Right cardiac atrium (tissue), 5 donors: Measurements from ENCODE around the gene SLFN12L. TPM values are rescaled to one million over a fixed set of nuclear protein-coding genes. Genes with fewer than 3 reads are reported as not detected.
A peak's percentile ranks its signal among the peaks of the same experiment; 100 is the strongest.

Source experiments
- ATAC-seq, 2 donors: fragments of 200-7000 bp; cut with Tn5 transposase; one replicate each; pipeline versions ENCODE4 v1.8.0 to v1.9.1; 2020; ENCODE audit warnings: moderate library complexity in 2 of 2, mild to moderate bottlenecking in 1 of 2
- DNase-seq, 3 donors: peaks; one replicate each; pipeline ENCODE4 v3.0.0-alpha.2; 2020
- H3K27ac ChIP-seq: one replicate; pipeline ENCODE4 v1.5.1; 2013; ENCODE audit warnings: mild to moderate bottlenecking, low read length, control low read depth, moderate library complexity
- H3K27me3 ChIP-seq: one replicate; pipeline ENCODE4 v1.6.1; 2013; ENCODE audit not compliant: control insufficient read depth, insufficient read depth
- H3K4me1 ChIP-seq: one replicate; pipeline ENCODE4 v1.6.1; 2013; ENCODE audit warnings: low read length; ENCODE audit not compliant: control insufficient read depth, insufficient read depth
- H3K4me3 ChIP-seq: one replicate; pipeline ENCODE4 v1.5.1; 2013; ENCODE audit warnings: low read length, control low read depth
- H3K9me3 ChIP-seq: one replicate; pipeline ENCODE4 v1.6.1; 2013; ENCODE audit warnings: low read length; ENCODE audit not compliant: control insufficient read depth
- WGBS: extraction: QIAGEN DNeasy Blood & Tissue Kit; methylation state at CpG from one replicate; pipeline ENCODE4 v1.1.7; 2013; 5-methylcytosine and 5-hydroxymethylcytosine counted together
- intact Hi-C, 4 donors: fragments of 100-400 bp; cut with DNase I; formaldehyde crosslinking; loops; one replicate each; pipeline versions ENCODE4 v1.11.0 to v1.14.0; 2022 to 2023
- polyA plus RNA-seq: library from polyadenylated mRNA; stranded (reverse); fragments of 200-250 nt; gene quantifications from one replicate; pipeline ENCODE4 v1.2.3, GENCODE V29; 2013
- total RNA-seq, 4 donors: library from RNA; stranded (reverse); fragmentation: NEBNext Ultra II Directional; extraction: Animal tissue kit (Norgen Biotek cat#: 25700); gene quantifications; one replicate each; pipeline ENCODE4 v1.2.1, GENCODE V29; 2021
- donor health status: healthy with polysubstance abuse.
- donor health status: DM: no; HTN: yes; CAD: no.
- donor health status: DM: no; HTN: no; CAD: no.
- donor health status: DM: no; HTN: yes; CAD: no; lungs with severe emphysema.
- donor health status: DM: yes; HTN: yes; CAD: no.

SLFN12L gene
- total and polyA plus RNA-seq, 5 donors, result 0.23 to 1.0 (median 0.53) TPM

DNA sequence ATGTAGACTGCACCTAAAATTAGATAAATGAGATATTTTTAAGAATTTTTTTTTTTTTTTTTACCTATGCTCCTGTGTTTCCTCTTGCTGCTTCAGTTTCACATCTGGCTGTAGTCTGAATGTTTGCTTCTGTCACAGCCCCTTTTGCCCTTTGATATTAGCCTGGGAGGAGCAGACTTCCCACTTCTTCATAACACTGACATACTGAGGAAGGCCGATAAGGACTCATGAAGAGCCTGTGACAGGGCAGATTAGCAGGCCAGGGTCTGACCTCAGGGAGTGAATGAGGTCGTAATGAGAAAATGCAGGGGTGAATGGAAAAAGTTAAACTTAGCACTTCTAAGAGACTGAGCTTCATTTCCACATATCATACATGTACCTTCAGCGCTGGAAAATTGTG lies 23.2 kb upstream of the SLFN12L start, which contains the start of gene SLFN14:
Gene SLFN14, minus strand, starts transcription at position 117 of the 400 bp plus-strand sequence. CDS start 2,757 bp downstream, outside the sequence.
- 36% methylated on average over 3 of the region's 3 CpGs for WGBS
- no peaks in the 10 kb centered on the region for H3K4me1 ChIP-seq
- intact Hi-C loops, result no loop called here
- no peak within 1 kb of the TSS for H3K4me3 ChIP-seq
- H3K27me3 ChIP-seq, result no peaks in the 10 kb centered on the region
- H3K9me3 ChIP-seq, result no peaks in the 10 kb centered on the region
- no peak within 1 kb of the TSS for H3K27ac ChIP-seq
- ATAC-seq (peak in 1 of 2 donors; percentile 51), DNase-seq (no peak)

DNA sequence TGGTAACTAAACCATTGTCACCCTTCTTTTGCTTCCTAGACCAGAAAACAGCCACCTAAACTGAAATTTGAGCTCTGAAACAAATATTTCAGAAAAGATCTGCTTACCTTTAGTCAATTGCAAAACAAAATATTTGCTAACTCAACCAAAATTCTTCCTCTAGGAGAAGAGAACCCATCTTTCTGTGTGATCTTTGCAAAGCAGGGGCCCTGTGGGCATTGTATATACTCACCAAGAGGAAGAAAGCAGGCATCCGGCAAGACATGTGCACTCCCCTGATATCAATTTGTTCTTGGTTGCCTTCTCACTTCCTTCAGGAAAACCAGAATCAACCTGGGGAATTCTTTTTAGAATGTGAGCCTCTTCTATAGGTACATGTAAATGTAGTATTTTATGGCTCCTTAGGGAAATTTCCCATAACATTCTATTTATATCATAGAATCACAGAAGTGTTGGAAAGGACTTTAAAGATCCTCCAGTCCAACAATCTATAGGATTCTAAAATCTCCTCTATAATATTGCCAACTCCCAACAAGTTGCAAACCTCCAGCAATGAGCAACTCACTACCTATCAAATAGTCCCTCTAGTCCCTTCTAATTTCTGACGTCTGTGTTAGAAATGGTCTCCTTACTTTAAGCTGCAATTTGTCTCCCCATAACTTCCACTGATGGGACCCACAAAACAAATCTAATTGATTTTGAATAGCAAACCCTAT lies 22.2 kb upstream of the SLFN12L start:
- ATAC-seq, result no peak
- H3K27me3 ChIP-seq, result no peaks in the 10 kb centered on the region

DNA sequence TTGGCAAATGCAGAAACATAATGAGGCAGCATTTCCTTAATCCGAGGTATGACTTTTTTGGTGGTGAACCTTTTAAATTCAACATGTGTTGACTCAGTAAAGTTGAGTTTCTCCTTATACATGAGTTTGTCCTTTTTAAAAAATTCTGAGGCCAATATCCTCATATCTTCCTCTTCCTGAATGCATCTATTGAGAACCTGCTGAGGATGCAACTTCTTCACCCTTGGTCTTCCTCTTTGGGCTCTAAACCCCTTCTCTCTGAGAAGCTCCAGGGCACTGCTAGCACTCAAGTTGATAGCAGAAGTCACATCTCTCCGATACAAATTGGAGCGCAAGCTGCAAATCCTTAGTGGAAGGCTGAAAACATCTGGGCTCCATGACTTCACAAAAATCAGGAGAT lies 19.9 kb upstream of the SLFN12L start:
- Histone ChIP-seq H3K4me3 (no peak overlapping the region), H3K9me3 (no peaks in the 10 kb centered on the region), H3K4me1 (no peaks in the 10 kb centered on the region), H3K27me3 (no peaks in the 10 kb centered on the region), H3K27ac (no peak overlapping the region)
- intact Hi-C loops, result no loop called here
- ATAC-seq (peak in 1 of 2 donors; percentile 36), DNase-seq (no peak)
- 82% methylated on average over 3 of the region's 3 CpGs for WGBS

More for the DNA sequence above, 22.2 kb upstream of the SLFN12L start:
- no peak for DNase-seq
- intact Hi-C loops, result no loop called here
- no peaks in the 10 kb centered on the region for H3K9me3 ChIP-seq
- WGBS, result 62% methylated on average over 2 of the region's 2 CpGs
- no peak overlapping the region for H3K27ac ChIP-seq
- H3K4me3 ChIP-seq, result no peak overlapping the region
- H3K4me1 ChIP-seq, result no peaks in the 10 kb centered on the region

DNA sequence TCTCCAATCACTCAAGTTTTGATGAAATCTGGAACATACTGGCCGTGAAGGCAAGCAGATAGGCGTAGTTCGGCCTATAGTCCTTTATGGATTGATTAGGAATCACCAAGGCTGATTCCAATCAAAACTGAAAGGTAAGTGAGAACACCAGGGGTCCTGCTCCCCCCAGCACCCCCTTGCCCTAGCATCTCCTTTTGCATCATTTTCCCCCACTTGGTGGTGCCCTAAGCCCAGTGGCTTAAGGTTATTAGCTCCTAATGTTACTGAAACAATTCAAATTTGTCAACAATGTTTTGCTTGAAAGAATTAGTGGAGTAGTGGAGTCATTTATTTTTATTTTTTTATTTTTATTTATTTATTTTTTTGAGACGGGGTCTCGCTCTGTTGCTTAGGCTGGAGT lies 18.2 kb upstream of the SLFN12L start:
- Histone ChIP-seq H3K27ac (no peak overlapping the region), H3K4me3 (no peak overlapping the region), H3K9me3 (no peaks in the 10 kb centered on the region), H3K27me3 (no peaks in the 10 kb centered on the region), H3K4me1 (no peaks in the 10 kb centered on the region)
- ATAC-seq (no peak), DNase-seq (no peak)
- intact Hi-C loops, result no loop called here
- 89% methylated on average over 5 of the region's 5 CpGs for WGBS

DNA sequence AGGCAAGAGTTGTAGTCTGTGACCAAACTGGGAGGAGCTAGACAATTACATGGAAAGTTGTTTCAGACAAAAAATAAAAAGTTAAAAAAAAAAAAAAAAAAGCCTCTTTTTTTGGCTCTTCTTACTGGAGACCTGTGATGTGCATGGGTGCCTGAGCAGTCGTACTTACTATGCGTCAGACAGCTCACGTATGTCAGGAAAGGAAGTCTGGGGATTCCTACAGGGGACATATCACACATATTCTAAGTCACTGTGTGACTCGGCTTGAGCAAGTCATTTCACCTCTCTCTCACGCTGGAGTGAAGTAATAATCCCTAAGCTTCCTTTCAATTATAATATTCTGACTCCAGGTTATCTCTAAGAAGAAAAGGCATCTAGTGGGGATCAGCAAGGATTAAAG lies 17.2 kb upstream of the SLFN12L start:
- intact Hi-C loops, result no loop called here
- ATAC-seq, result no peak
- 63% methylated on average over 5 of the region's 5 CpGs for WGBS

DNA sequence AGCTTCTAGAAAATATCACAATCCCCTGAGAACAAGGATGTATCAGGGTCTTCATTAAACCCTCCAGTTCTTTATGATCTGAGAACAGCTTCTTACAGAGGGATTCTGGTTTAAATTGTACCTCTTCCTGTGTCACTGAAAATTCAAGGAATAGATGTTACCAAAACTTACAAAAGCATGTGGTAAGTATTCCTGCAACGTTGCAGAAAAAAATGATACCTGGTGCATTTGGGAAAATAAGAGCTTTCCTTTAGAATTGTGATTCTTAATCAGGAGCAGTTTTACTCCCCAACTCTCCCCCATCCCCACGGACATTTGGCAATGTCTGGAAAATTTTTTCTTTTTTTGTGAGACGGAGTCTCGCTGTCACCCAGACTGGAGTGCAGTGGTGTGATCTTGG lies 15.8 kb upstream of the SLFN12L start:
- intact Hi-C loops, result no loop called here
- H3K27me3 ChIP-seq, result no peaks in the 10 kb centered on the region
- no peak overlapping the region for H3K4me3 ChIP-seq
- ATAC-seq (no peak), DNase-seq (no peak)
- H3K9me3 ChIP-seq, result no peaks in the 10 kb centered on the region
- no peaks in the 10 kb centered on the region for H3K4me1 ChIP-seq
- H3K27ac ChIP-seq, result no peak overlapping the region
- 74% methylated on average over 4 of the region's 4 CpGs for WGBS

More for the DNA sequence above, 17.2 kb upstream of the SLFN12L start:
- no peak overlapping the region for H3K27ac ChIP-seq
- H3K4me1 ChIP-seq, result no peaks in the 10 kb centered on the region
- DNase-seq, result no peak
- H3K9me3 ChIP-seq, result no peaks in the 10 kb centered on the region
- no peaks in the 10 kb centered on the region for H3K27me3 ChIP-seq
- H3K4me3 ChIP-seq, result no peak overlapping the region

DNA sequence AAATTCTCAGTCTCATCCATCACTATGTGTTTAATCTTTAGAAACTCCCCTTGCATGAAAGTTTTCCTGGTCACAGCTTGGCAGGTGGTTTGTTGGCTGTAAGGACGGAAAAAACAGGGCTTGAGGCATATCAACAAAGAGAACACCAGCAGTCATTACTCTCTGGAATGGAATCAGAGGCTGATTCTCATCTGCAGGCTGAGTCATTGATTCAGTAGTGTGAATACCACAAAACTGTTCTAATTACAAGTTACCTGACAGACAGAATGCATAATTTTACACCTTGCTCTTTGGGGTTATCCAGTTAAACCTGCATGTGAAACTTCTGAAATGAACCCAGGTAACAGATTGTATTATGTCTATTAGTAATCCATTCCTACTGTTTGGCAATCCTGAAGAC lies 11.5 kb upstream of the SLFN12L start:
- no peak for DNase-seq
- H3K9me3 ChIP-seq, result no peaks in the 10 kb centered on the region
- no peaks in the 10 kb centered on the region for H3K4me1 ChIP-seq
- intact Hi-C loops, result no loop called here
- ATAC-seq, result no peak
- no peak overlapping the region for H3K4me3 ChIP-seq
- 51% methylated on average over 1 of the region's 1 CpG for WGBS
- H3K27ac ChIP-seq, result no peak overlapping the region
- no peaks in the 10 kb centered on the region for H3K27me3 ChIP-seq

DNA sequence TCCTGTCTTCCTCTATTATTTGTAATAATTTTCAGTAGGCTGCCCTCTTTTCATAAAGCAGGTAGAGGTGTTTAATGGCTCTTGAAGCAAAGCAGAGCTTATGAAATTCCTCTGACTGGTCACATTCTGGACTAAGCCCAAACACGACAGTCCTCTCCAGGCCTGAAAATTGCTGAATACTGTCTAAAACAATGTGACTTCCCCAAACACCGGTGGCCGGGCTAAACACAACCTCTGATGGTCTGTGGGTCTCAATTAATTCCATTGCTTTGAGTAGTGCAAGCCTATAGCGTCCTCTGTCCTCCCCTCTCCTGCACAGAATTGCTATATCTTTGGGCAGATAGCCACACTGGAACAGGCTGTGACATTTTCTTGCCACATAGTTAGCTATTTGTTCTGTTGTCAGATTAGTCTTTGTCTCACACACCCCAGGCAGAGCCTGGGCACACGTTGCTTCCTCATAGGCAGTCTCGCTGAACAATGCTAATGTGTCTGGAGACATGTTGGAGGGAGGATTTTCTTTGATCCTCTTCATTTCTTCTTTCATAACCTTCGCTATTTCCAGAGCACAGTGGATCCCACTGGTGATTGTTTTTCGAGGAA lies 10.8 kb upstream of the SLFN12L start:
- intact Hi-C loops, result no loop called here
- Histone ChIP-seq H3K27me3 (no peaks in the 10 kb centered on the region), H3K4me3 (no peak overlapping the region), H3K9me3 (no peaks in the 10 kb centered on the region), H3K27ac (no peak overlapping the region), H3K4me1 (no peaks in the 10 kb centered on the region)
- ATAC-seq (peak; percentile 16 to 31), DNase-seq (no peak)
- 68% methylated on average over 8 of the region's 8 CpGs for WGBS

DNA sequence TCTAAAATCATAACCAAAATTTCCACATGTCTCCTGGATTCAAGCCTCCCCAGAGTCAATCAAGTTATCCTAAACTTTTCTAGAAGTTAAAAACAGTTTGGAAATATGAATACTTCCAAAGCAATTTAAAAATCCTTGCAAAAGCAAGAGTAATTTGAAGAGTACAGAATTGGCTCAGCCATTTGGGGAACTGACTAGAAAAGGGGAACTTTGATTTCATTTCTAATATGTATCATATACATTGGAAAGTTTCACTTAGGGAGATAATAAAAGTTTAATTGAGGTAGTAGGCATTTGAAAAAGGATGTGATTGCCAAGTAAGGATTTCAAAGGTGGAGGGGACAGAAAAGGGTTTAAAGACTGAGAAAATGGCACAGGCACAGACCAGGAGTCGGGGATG lies 9.0 kb upstream of the SLFN12L start:
- ATAC-seq, result no peak
- WGBS, result 71% methylated on average over 1 of the region's 1 CpG
- no peaks in the 10 kb centered on the region for H3K9me3 ChIP-seq
- intact Hi-C loops, result no loop called here
- no peaks in the 10 kb centered on the region for H3K27me3 ChIP-seq
- DNase-seq, result no peak
- H3K27ac ChIP-seq, result no peak overlapping the region
- peaks cover 1% of the 10 kb centered on the region for H3K4me1 ChIP-seq
- H3K4me3 ChIP-seq, result no peak overlapping the region

DNA sequence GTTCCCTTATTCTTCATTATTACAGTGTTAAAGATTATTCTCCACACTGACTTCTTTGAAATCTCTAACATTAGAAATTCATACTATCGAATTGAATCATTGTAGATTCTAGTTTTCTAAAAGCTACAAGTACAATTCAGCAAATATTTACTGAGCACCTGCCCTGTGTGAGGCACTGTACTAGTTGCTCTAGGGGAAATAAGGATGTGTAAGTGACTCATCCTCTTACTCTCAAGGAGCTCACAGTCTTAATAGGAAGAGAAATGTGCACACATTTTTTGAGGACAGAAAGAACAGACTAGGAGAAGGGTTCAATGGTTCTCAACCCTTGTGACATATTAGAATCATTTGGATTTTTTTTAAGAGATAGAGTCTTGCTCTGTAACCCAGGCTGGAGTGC lies 7.7 kb upstream of the SLFN12L start:
- H3K27me3 ChIP-seq, result no peaks in the 10 kb centered on the region
- intact Hi-C loops, result no loop called here
- no peak overlapping the region for H3K27ac ChIP-seq
- WGBS, result 87% methylated on average over 1 of the region's 1 CpG
- H3K4me3 ChIP-seq, result no peak overlapping the region
- no peak for DNase-seq
- ATAC-seq, result no peak
- no peaks in the 10 kb centered on the region for H3K9me3 ChIP-seq
- peaks cover 1% of the 10 kb centered on the region for H3K4me1 ChIP-seq

DNA sequence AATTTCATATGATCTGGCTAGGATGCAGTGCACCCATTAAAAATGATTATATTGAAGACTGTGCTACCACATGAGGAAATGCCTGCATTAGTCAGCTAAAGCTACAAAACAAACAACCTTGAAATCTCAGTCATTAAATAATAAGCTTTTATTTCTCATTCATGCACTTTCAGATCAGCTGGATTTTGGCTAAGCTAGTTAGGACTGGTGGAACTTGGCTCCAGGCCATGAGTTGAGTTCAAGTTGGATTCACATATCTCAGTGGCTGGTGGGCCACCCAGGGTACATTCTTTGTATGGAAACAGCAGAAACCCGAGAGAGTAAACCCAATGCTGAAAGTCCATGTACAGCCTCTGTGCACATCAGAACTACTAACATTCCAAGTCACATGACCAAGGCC lies 6.4 kb upstream of the SLFN12L start:
- WGBS, result 56% methylated on average over 1 of the region's 1 CpG
- intact Hi-C loops, result no loop called here
- Histone ChIP-seq H3K27me3 (no peaks in the 10 kb centered on the region), H3K4me1 (peaks cover 1% of the 10 kb centered on the region), H3K9me3 (no peaks in the 10 kb centered on the region), H3K27ac (no peak overlapping the region), H3K4me3 (no peak overlapping the region)
- no peak for ATAC-seq
- DNase-seq, result no peak
